NT2/D1 (cell line): ENCODE data around the gene PRSS36.

ENCODE experiments used
- SUZ12 ChIP-seq: IDR thresholded peaks from 2 replicates; pipeline ENCODE4 v1.6.1; 2011; ENCODE audit not compliant: insufficient read length, insufficient read depth; ENCODE audit errors: extremely low read depth
- YY1 ChIP-seq: IDR thresholded peaks from 2 replicates; pipeline ENCODE4 v1.6.1; 2011; ENCODE audit not compliant: insufficient read length, insufficient read depth
- ZNF274 ChIP-seq: IDR thresholded peaks from 2 replicates; pipeline ENCODE4 v1.6.1; 2011; ENCODE audit warnings: mild to moderate bottlenecking, low read depth, low read length

DNA sequence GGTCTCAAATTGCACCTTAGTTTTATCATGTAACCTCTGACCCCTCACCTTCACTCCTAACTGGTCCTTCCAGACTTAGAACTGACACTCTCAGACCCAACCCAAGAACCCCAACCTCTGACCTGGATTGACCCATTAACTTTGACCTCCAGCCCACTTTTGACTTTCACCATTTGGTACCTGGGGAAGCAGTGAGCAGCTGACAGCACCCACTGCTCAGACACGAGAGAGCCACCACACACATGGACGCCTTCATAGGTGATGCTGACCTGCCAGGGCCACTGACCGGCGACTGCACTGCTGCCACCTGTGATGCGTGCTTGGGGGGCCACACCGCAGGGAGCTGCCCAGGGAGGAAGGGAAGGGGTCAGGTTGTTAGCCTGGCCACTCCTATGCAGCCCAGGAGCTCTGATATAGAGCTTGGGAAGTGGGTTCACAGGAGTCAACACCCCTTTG lies 16.8 kb downstream of the PRSS36 start:
- TF ChIP-seq ZNF274 (no peak), SUZ12 (no peak), YY1 (no peak)
